ENCODE results near the gene LRRC4C. TPM values are rescaled to one million over a fixed set of nuclear protein-coding genes. Genes with fewer than 3 reads are reported as not detected.
A peak's percentile ranks its signal among the peaks of the same experiment; 100 is the strongest.

Gene LRRC4C
- total RNA-seq, 1 donor from 2014 or later: 2.7 TPM

- no peak for DNase-seq (ENCODE audit: low spot score)
- Histone ChIP-seq H3K9me3 (ENCODE audit: low read depth) (no peaks in the 10 kb centered on the region), H3F3A (ENCODE audit: low read depth) (no peaks in the 10 kb centered on the region), H3K79me2 (ENCODE audit: low read depth) (no peaks in the 10 kb centered on the region), H3K4me3 (no peak overlapping the region), H3K27me3 (no peaks in the 10 kb centered on the region), H3K9ac (no peak overlapping the region), H3K4me2 (no peak overlapping the region), H3K27ac (no peak overlapping the region), H2AFZ (replicated peaks) (no peak overlapping the region), H3K4me1 (no peaks in the 10 kb centered on the region), H4K20me1 (ENCODE audit: low read depth) (no peaks in the 10 kb centered on the region), H3K36me3 (no peaks in the 10 kb centered on the region)
- H3K27me3 Mint-ChIP-seq (ENCODE audit: insufficient read depth, low read depth): no peaks in the 10 kb centered on the region
- TF ChIP-seq EZH2phosphoT487 (IDR thresholded peaks at IDR 0.05): no peak
- no peak for TF ChIP-seq EZH2 (IDR thresholded peaks at IDR 0.05)
- no peak for TF ChIP-seq CTCF (IDR thresholded peaks at IDR 0.05)
- H3K9me3 Mint-ChIP-seq: peaks cover 2% of the 10 kb centered on the region
- H3K27ac Mint-ChIP-seq: no peak overlapping the region
- no peak overlapping the region for H3K4me3 Mint-ChIP-seq
- H3K4me1 Mint-ChIP-seq: no peaks in the 10 kb centered on the region
- H3K36me3 Mint-ChIP-seq: peaks cover 2% of the 10 kb centered on the region
Measured at GRCh38 chr11:41177791-41178190, 281.7 kb downstream of the LRRC4C start.

- Histone ChIP-seq H2AFZ (replicated peaks) (no peak overlapping the region), H3K4me2 (no peak overlapping the region), H3K9me3 (ENCODE audit: low read depth) (no peaks in the 10 kb centered on the region), H3K4me3 (no peak overlapping the region), H3K27ac (no peak overlapping the region), H4K20me1 (ENCODE audit: low read depth) (no peaks in the 10 kb centered on the region), H3K4me1 (no peaks in the 10 kb centered on the region), H3K27me3 (no peaks in the 10 kb centered on the region), H3K9ac (no peak overlapping the region), H3K36me3 (no peaks in the 10 kb centered on the region), H3F3A (ENCODE audit: low read depth) (no peaks in the 10 kb centered on the region), H3K79me2 (ENCODE audit: low read depth) (no peaks in the 10 kb centered on the region)
- Mint-ChIP-seq H3K9me3 (no peaks in the 10 kb centered on the region), H3K4me1 (no peaks in the 10 kb centered on the region), H3K36me3 (no peaks in the 10 kb centered on the region), H3K27ac (no peak overlapping the region), H3K27me3 (ENCODE audit: insufficient read depth, low read depth) (no peaks in the 10 kb centered on the region), H3K4me3 (no peak overlapping the region)
- DNase-seq (ENCODE audit: low spot score): peak; percentile 4
- TF ChIP-seq EZH2phosphoT487 (IDR thresholded peaks at IDR 0.05) (no peak), EZH2 (IDR thresholded peaks at IDR 0.05) (no peak), CTCF (IDR thresholded peaks at IDR 0.05) (peak; percentile 19)
Measured at GRCh38 chr11:41175304-41175972, 284.0 kb downstream of the LRRC4C start.

DNA sequence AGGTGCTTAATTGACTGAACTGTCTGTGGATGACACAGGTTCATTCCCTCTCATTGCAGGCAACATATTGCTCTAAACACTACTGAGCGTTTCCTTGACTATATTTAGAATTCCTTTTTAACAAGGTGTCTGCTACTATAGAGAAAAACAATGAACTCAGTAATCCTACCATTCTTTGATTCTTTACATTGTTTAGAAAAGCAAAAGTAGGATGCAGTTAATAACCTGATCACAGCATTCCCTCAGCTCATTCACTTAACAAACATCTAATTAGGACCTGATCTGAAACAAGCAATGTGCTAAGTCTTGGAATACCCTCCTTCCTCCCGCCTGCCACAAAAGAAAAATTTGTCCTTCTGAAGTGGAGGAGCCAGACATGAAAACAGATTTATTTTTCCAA lies 313.1 kb downstream of the LRRC4C start:
- peak; percentile 54 for DNase-seq (ENCODE audit: low spot score)
- Histone ChIP-seq H3K4me2 (peak overlapping the region; percentile 56), H3K79me2 (ENCODE audit: low read depth) (no peaks in the 10 kb centered on the region), H3K4me1 (peaks cover 19% of the 10 kb centered on the region), H3F3A (ENCODE audit: low read depth) (no peaks in the 10 kb centered on the region), H3K27ac (no peak overlapping the region), H3K4me3 (peak overlapping the region; percentile 14), H2AFZ (replicated peaks) (no peak overlapping the region), H3K9ac (no peak overlapping the region), H3K27me3 (no peaks in the 10 kb centered on the region), H3K36me3 (no peaks in the 10 kb centered on the region), H4K20me1 (ENCODE audit: low read depth) (no peaks in the 10 kb centered on the region), H3K9me3 (ENCODE audit: low read depth) (no peaks in the 10 kb centered on the region)
- H3K36me3 Mint-ChIP-seq: no peaks in the 10 kb centered on the region
- no peaks in the 10 kb centered on the region for H3K9me3 Mint-ChIP-seq
- TF ChIP-seq EZH2phosphoT487 (IDR thresholded peaks at IDR 0.05) (peak; percentile 92), EZH2 (IDR thresholded peaks at IDR 0.05) (no peak), CTCF (IDR thresholded peaks at IDR 0.05) (no peak)
- no peak overlapping the region for H3K27ac Mint-ChIP-seq
- H3K27me3 Mint-ChIP-seq (ENCODE audit: insufficient read depth, low read depth): no peaks in the 10 kb centered on the region
- peaks cover 9% of the 10 kb centered on the region for H3K4me1 Mint-ChIP-seq
- H3K4me3 Mint-ChIP-seq: no peak overlapping the region
